Medulla oblongata (tissue), 1 donor: Measurements from ENCODE around the gene CD1B.
A peak's percentile ranks its signal among the peaks of the same experiment; 100 is the strongest.
"Not testable (repeated sequence)": the region's sequence is repeated elsewhere in the genome, so short reads cannot be mapped to it uniquely, and the experiment has no call there.

Experiments
- DNase-seq: peaks from one replicate; pipeline ENCODE4 v3.0.0-alpha.2; 2015; ENCODE audit errors: extremely low spot score

CD1B gene

GRCh38 chr1:158331481-158332150 is at the start of gene CD1B:
Gene CD1B (minus strand): TSS chr1:158331531. CDS start chr1:158331423, 108 bp downstream.
- no peak for DNase-seq

GRCh38 chr1:158374860-158375259 is 43.5 kb upstream of the CD1B start:
- DNase-seq: no peak

- not testable (repeated sequence) for DNase-seq
These were observed 42.8 kb upstream of the CD1B start for GRCh38 chr1:158374101-158374500.

GRCh38 chr1:158371188-158371953 is 40.0 kb upstream of the CD1B start:
- DNase-seq: no peak

- DNase-seq: no peak
These were observed 35.5 kb upstream of the CD1B start for GRCh38 chr1:158366783-158367182.

GRCh38 chr1:158362941-158363340 is 31.6 kb upstream of the CD1B start:
- no peak for DNase-seq

GRCh38 chr1:158362482-158362881 is 31.2 kb upstream of the CD1B start:
- no peak for DNase-seq

- DNase-seq: no peak
These were observed 26.1 kb upstream of the CD1B start for GRCh38 chr1:158357441-158357840.

GRCh38 chr1:158356616-158357015 is 25.3 kb upstream of the CD1B start:
- no peak for DNase-seq

GRCh38 chr1:158355773-158356285 is 24.5 kb upstream of the CD1B start:
- DNase-seq: no peak

GRCh38 chr1:158354255-158354654 is 22.9 kb upstream of the CD1B start:
- DNase-seq: no peak

GRCh38 chr1:158353303-158354075 is 22.2 kb upstream of the CD1B start, which contains the start of gene CD1E:
Gene CD1E (plus strand): TSS chr1:158353894. CDS start chr1:158353989, 95 bp downstream.
- DNase-seq: peak; percentile 10

- DNase-seq: not testable (repeated sequence)
These were observed 17.6 kb upstream of the CD1B start for GRCh38 chr1:158348946-158349345.

- DNase-seq: not testable (repeated sequence)
These were observed 5.1 kb upstream of the CD1B start for GRCh38 chr1:158336413-158336812.

GRCh38 chr1:158335213-158335532 is 3.8 kb upstream of the CD1B start:
- no peak for DNase-seq

- DNase-seq: no peak
These were observed 3.3 kb upstream of the CD1B start for GRCh38 chr1:158334526-158335212.

GRCh38 chr1:158333405-158334155 is 2.2 kb upstream of the CD1B start:
- DNase-seq: no peak

- no peak for DNase-seq
These were observed 265 bp downstream of the CD1B start for GRCh38 chr1:158331106-158331425.

- no peak for DNase-seq
These were observed 783 bp downstream of the CD1B start for GRCh38 chr1:158330391-158331105.

GRCh38 chr1:158329733-158330132 is 1.6 kb downstream of the CD1B start:
- no peak for DNase-seq
